G401 (cell line): Measurements from ENCODE around the gene COMMD4. TPM values are rescaled to one million over a fixed set of nuclear protein-coding genes. Genes with fewer than 3 reads are reported as not detected.
A peak's percentile ranks its signal among the peaks of the same experiment; 100 is the strongest.
"Not testable (repeated sequence)": the region's sequence is repeated elsewhere in the genome, so short reads cannot be mapped to it uniquely, and the experiment has no call there.

ENCODE experiments used
- DNase-seq: peaks from one replicate; pipeline ENCODE4 v3.0.0-alpha.2; 2015; ENCODE audit warnings: low spot score
- in situ Hi-C: cut with HindIII; loops from 2 replicates; pipeline ENCODE4 v1.10.0; 2016; ENCODE audit warnings: low sequenced_read_pairs, mixed read lengths
- total RNA-seq: library from RNA; depleted of rRNA; stranded (reverse); fragments of >200 nt; shearing (Covaris generic); gene quantifications from 2 replicates; pipeline ENCODE4 v1.2.3, GENCODE V29; 2014

Gene COMMD4
- total RNA-seq, 1 experiment from 2014 or later, result 199 TPM

DNA sequence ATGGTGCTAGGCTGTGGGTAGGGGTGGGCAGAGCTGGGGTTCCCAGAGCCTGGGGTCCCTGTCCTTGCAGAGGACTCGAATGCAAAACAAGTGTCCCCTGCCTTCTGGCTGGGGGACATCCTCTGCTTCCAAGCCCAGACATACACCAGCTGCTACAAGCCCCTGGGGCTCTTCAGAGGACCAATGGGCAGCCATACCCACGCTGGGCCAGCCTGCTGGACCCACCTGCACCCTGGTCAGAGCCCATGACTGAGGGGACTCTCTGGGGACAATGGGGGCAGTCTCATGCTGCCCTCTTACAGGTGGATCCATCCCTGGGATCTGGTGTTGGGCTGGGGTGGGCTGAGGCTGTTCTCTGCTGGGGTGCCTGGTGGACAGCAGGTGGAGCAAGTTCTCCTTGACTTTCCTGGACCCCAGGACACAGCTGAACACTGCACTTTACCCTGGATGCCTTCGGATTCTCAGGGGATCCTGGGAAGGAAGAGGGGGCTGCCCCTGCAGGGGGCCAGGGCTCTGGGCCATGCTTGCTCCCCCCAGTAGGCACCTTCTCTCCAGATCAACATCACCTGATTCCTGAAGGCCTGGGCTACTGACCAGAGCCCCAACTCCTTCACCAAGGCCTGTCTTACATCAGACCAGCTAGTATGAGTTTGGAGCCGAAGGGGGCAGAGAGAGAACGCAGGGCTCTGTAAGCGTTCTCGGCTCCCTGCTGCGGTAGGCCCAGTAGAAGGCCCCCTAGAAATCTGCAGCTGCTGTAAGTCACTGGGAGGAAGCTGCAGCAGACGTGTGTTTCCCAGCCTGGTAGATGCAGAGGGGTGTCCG, 7.2 kb upstream of the COMMD4 start:
- no peak for DNase-seq
- in situ Hi-C loops, result no loop called here

DNA sequence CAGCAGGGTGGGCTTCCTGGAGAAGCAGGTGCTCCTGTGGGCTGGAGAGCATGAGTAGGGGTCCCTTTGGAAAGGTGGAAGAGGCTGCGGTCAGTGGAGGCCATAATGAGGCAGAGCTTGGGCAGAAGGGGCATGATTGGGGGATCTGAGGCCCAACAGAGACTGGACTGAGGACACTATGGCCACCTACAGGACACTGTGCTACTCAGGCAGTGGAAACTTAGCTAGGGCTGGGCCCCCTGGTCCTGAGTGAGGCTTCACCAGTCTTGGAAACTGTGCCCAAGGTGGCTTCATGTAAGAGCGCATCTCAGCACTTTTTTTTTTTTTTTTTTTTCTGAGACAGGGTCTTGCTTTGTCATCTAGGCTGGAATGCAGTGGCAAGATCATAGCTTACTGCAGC, 6.3 kb upstream of the COMMD4 start:
- no peak for DNase-seq
- in situ Hi-C loops, result no loop called here

DNA sequence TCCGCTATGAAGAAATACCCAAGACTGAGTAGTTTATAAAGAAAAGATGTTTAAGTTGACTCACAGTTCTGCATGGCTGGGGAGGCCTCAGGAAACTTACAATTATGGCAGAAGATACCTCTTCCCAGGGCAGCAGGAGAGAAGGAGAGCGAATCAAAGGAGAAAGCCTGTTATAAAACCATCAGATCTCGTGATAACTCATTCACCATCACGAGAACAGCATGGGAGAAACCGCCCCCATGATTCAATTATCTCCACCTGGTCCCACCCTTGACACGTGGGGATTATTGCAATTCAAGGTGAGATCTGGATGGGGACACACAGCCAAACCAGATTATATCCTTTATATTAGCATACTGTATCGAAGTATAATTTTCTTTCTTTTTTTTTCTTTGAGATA, 3.8 kb upstream of the COMMD4 start:
- in situ Hi-C loops, DNase-seq: not testable (repeated sequence)

DNA sequence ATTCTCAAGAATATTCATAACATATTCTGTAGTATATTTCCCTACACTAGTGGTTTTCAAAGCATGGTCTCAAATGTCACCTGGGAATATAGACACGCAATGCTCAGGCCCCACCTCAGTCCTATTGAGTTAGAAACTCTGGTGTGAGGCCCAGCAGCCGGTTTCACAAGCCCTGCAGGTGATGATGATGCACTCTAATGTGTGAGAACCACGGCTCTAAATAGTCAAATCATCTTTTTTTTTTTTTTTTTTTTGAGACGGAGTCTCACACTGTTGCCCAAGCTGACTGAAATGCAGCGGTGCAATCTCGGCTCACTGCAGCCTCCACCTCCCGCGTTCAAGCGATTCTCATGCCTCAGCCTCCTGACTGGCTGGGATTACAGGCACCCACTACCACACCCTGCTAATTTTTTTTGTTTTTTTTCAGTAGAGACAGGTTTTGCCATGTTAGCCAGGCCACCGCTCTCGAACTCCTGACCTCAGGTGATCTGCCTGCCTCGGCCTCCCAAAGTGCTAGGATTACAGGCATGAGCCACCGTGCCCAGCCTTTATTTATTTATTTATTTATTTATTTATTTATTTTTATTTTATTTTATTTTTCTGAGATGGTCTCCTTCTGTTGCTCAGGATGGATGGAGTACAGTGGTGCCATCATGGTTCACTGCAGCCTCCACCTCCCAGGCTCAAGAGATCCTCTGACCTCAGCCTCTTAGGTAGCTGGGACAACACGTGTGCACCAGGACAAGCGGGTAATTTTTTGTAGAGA, 2.0 kb upstream of the COMMD4 start:
- in situ Hi-C loops, DNase-seq: not testable (repeated sequence)

DNA sequence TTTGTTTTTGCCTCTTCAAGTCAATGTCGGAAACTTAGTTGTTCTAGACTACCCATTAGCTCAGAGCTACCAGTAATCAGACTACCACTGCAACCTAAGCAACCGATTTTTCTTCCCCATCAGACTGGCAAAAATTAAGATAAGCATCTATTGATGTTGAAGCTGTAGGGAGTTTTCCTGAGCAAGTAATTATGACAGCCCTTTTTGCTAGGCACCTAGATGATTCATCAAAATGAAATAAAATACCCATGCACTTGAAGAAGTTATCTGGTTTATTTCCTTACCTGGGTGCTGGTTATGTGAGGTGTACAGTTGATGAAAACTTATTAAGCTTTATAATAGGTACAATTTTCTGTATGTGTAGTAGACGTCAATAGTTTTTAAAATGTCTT, 554 bp upstream of the COMMD4 start:
- peak; percentile 10 for DNase-seq
- in situ Hi-C loops, result no loop called here

DNA sequence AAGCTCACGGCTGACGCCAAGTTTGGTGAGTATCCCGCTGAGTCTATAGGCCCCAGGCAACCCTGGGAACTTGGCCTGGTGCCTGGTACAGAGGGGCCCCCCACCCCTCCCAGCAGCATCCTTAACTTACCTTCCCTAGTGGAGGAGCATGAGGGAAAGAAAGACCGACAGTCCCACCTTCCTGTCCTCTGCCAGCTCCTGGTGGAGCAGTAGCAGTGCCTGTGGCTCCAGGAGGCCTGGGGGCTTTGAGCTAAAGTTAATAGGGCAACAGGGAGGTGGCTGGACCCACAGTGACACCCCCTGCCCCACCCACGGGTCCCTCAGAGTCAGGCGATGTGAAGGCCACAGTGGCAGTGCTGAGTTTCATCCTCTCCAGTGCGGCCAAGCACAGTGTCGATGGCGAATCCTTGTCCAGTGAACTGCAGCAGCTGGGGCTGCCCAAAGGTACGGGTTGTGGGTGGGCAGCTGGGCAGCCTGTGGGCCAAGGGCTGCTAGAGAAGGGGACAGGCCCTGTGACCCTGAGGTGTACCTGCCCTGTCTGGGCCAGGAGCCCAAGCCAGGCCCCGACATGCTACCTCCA, 2.9 kb downstream of the COMMD4 start:
- in situ Hi-C loops, result no loop called here

DNA sequence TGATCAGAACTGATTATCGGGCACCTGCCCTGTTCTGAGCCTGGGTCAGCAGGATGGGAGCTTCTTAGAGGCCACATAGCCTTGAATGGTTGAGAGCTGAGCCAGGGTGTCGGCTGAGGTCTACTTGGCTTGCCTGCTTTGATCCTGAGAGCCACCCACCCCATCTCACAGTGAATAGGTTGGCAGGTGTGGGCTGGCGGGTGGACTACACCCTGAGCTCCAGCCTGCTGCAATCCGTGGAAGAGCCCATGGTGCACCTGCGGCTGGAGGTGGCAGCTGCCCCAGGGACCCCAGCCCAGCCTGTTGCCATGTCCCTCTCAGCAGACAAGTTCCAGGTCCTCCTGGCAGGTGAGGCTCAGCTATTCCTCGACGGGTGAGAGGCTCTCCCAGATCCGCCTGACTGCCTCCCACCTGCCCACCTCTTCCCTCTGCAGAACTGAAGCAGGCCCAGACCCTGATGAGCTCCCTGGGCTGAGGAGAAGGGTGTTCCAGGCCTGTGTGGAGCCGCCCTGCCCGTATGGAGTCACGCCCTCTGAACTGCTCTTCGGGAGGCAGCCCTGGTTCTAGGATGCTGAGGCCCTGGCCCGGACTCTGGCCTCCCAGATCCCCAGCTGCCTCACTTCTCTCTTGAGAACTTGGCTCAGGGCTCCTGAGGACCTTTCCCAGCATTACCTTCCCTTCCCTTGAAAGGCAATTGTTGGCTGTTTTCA, 3.8 kb downstream of the COMMD4 start:
- no peak for DNase-seq
- in situ Hi-C loops, result no loop called here

More for the DNA sequence above, 2.9 kb downstream of the COMMD4 start:
- DNase-seq, result no peak

DNA sequence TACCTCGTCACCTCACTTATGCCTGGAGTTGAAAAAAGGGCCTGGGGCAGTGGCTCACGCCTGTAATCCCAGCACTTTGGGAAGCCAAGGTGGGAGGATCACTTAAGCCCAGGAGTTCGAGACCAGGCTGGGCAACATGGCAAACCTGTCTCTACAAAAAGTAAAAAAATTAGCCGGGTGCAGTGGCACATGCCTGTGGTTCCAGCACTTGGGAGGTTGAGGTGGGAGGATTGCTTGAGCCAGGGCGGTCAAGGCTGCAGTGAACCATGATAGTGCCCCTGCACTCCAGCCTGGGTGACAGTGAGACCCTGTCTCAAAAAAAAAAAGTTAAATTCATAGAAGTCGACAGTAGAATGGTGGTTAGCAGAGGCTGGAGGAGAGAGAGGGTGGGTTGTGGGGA, 6.4 kb downstream of the COMMD4 start:
- in situ Hi-C loops, result no loop called here
- DNase-seq, result no peak

DNA sequence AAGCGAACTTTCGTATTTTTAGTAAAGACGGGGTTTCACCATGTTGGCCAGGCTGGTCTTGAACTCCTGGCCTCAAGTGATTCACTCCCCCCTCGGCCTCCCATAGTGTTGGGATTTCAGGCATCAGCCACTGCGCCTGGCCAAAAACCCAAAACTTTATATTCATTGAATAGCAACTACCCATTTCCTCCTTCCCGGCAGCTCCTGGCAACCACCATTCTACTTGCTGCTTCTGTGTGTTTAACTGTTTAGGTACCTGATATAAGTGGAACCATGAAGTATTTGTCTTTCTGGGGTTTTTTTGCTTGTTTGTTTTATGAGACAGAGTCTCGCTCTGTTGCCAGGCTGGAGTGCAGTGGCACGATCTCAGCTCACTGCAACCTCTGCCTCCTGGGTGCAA, 8.1 kb downstream of the COMMD4 start:
- in situ Hi-C loops, DNase-seq: not testable (repeated sequence)

DNA sequence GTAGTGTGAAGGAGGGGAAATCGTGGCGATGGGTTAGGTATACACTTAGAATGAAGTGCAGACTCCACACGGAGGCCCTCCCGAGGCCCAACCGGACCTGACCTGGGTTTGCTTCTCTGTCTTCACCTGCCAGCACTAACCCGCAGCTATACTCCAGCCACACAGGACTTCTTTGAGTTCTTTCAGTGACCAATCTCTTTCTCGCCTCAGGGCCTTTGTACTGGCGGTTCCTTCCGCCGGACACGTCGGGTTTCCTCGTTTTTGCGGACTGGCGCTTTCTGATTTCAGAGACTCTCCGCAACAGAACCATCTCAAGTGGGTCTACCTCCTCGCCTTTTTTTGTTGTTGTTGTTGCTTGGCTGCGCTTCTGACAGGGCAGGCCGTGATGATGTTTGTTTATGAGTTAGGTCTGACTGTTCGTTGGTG, 10.9 kb downstream of the COMMD4 start, which contains the start of gene NEIL1:
TSS of gene NEIL1 (plus strand) at position 244 of the 426 bp plus-strand sequence. CDS start 1,867 bp downstream, outside the sequence.
- in situ Hi-C loops, result no loop called here
- peak; percentile 44 for DNase-seq

DNA sequence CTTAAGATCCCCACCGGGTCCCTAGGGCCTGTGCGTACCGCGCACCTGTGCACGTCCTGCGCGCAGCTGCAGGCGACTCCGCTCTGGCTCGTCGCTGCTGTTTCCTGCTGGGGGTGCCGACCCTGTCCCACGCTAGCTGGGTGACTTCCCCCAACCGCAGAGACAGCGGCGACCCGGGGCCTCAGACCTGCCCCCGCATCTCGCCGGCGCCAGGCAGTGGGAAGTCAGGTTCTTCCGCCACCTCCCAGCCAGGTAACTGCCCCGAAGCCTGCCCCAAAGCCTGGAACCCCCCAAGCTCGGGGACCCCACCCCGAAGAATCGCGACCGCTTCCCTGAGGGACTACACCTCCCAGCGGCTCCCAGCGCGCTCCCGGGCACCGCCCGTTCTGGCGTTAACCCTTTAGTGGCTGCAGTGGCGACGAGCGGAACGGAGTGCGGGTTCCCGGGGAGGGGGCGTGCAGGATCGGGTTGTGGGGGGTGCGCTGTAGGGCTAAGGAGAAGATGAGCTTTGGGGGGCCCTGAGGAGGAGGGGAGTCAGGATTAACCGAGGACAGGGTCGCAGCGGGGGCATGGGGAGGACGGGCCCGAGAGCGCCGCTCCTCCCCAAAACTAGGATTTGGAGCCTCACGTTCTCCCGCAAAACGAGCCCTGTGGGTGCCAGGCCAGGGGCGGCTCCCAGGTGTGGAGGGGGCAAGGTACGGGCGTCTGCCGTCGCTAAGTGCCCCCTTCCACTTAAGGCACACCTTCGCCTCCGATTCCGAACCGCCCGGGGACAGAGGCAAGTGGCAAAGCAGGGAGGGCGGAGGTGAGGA, 11.6 kb downstream of the COMMD4 start:
- peak; percentile 76 for DNase-seq
- in situ Hi-C loops, result no loop called here

DNA sequence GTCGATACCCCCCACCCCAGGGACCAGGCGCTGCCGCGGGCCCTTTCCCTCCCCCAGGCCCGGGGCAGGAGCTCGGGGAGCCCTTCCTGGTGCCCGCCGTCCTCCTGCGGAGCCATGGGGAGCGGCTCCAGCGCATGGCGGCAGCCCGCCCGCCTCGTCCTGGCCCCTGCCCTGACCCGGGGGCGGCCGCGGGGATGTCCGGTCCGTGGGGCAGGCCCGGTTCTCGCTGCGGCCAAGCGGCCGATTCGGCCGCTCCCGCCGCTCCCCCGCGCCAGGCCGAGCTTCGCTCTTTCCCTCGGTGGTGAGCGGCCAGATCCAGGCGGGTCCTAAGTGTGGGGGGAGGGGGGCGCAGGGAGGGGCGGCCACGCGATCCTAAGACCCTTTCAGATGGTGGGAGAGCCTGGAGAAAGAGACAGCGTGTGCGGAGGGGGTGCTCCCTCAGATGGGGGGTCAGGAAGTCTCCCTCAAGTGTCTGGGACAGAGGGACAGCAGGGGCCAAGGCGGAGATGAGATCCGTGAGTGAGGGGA, 12.2 kb downstream of the COMMD4 start:
- DNase-seq, result no peak
- in situ Hi-C loops, result no loop called here

DNA sequence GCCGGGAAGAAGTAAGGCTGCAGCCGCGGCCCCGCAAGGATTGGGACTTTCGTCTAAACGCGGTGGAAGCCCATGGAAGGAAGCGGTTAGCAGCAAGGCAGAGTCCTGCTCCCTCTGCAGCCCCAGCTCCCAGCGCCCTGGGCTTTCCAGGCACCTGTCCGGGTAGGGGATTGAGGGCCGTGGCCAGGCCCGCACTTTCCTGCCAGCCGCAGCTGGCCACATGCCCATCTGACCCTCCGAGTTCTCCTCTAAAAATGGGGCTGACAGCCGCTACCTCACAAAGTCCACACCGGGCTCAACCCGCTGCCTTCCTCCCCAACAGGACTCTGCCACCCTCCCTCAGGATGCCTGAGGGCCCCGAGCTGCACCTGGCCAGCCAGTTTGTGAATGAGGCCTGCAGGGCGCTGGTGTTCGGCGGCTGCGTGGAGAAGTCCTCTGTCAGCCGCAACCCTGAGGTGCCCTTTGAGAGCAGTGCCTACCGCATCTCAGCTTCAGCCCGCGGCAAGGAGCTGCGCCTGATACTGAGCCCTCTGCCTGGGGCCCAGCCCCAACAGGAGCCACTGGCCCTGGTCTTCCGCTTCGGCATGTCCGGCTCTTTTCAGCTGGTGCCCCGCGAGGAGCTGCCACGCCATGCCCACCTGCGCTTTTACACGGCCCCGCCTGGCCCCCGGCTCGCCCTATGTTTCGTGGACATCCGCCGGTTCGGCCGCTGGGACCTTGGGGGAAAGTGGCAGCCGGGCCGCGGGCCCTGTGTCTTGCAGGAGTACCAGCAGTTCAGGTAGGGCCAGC, 12.9 kb downstream of the COMMD4 start:
- peak; percentile 53 for DNase-seq
- in situ Hi-C loops, result no loop called here

DNA sequence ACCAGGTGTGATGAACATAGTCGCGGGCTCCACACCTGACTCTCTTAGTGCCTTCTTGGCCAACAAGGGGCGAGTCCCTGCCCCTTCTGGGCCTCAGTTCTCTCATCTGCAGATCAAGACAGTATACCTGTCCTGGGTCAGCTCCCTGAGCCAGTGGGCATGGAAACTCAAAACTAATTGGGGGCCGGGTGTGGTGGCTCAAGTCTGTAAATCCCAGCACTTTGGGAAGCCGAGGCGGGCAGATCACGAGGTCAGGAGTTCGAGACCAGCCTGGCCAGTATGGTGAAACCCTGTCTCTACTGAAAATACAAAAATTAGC, 13.4 kb downstream of the COMMD4 start:
- DNase-seq, in situ Hi-C loops: not testable (repeated sequence)

DNA sequence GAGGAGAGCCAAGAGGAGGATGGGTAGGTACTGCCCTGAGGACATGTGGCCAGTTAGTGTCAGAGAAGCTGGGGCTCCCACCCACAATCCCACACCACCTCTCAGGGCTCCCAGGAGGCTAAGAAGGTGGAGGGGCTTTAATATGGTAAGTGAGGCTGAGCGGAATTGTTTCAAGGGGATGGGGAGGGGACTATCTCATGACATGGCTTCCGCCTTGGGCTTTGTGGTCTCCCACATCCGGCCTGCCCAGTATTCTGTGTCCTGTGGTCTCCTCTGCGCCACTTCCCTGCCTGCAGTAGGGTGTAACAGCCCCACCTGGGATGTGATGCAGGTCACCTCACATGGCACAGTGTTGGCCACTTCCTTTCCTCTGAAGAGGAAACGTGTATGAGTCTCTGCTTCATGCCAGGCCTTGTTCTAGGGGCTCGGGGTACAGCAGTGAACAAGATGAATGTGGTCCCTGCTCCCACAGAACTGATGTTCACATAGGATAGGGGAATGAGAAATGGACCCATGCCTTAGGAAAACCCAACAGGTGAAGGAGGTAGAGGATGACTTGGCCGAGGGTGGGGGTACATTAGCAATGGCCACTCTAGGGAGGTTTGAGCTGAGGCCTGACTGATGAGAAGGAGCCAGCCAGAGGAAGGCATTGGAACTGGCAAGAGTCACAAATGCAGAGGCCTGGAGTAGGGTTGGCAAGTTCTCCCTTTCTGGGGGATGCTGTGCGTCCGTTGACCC, 14.2 kb downstream of the COMMD4 start:
- DNase-seq, result no peak
- in situ Hi-C loops, result no loop called here

DNA sequence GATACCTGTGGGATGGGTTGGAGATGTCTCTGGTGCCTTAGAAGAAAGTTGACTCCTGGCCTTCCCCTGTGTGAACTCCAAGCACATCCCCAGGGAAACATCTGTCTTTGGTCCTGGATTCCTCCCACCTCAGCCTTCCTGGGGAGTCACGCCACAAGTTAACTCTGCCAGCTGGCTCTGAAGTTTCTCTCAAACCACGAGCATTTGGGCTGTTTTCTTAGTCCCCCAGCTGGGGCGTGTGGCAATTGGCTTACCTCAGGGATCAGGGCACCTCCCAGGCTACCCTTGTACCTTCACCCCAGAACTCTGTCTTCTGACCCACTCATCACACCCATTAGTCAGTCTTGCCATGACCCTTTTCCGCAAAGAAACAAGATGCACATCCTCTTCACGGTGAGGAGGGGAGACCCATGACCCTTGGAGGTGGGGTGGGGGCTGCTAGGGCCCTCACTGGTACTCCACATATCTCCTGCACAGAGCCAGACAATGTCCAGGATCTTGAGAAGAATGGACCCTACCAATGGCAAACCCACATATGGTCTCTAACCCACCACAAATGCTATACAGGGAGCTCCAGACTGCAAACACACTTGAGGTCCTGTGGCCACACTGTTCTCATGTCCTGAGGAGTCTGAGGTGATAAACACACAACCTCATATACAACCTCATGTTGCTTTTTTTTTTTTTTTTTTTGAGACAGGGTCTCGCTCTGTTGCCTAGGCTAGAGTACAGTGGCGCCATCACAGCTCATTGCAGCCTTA, 14.9 kb downstream of the COMMD4 start:
- in situ Hi-C loops, result no loop called here
- no peak for DNase-seq
